ENCODE measurements around the gene RAB1B. TPM values are rescaled to one million over a fixed set of nuclear protein-coding genes. Genes with fewer than 3 reads are reported as not detected.

The RAB1B gene
- total RNA-seq, 1 donor: 75.3 TPM

GRCh38 chr11:66232769-66233168, 35.7 kb upstream of the RAB1B start:
- Histone ChIP-seq H3K9me3 (ENCODE audit: low read depth, low read length) (no peaks in the 10 kb centered on the region), H3K36me3 (ENCODE audit: insufficient read depth, low read length) (peaks cover 63% of the 10 kb centered on the region), H3K4me3 (ENCODE audit: insufficient read depth, low read length) (no peak overlapping the region), H4K20me1 (ENCODE audit: insufficient read depth, low read length) (no peaks in the 10 kb centered on the region), H2AFZ (ENCODE audit: low read length) (no peak overlapping the region), H3K27ac (ENCODE audit: low read depth, low read length) (no peak overlapping the region), H3K4me1 (ENCODE audit: insufficient read depth, low read length) (no peaks in the 10 kb centered on the region), H3K79me2 (ENCODE audit: insufficient read depth, low read length) (no peaks in the 10 kb centered on the region), H3K4me2 (ENCODE audit: insufficient read depth, low read length) (no peak overlapping the region), H3K27me3 (ENCODE audit: insufficient read depth, low read length) (no peaks in the 10 kb centered on the region)
- DNase-seq (ENCODE audit: insufficient read length, low spot score, missing footprints): peak; percentile 26
- TF ChIP-seq CTCF (IDR thresholded peaks at IDR 0.05; ENCODE audit: extremely low read depth, low read depth, low read length): no peak

DNA sequence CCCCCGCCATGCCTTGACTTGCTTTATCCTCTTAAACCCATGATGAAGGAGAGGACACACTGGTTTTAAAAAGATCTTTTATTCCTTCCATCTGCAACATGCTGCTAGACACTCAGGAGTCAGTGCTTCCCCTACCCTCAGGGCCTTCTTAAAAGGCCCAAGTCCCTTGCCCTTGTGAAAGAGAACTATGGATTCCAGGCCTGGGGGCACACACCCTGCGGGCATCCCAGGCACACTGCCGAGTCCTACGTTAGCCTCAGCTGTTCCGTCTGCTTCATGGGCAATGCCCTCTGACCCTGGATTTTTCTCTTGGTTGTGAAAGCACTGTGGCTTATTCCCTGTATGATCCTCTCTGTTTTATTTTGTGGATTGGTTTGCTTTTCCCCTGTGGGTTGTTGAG, 35.1 kb upstream of the RAB1B start:
- TF ChIP-seq CTCF (IDR thresholded peaks at IDR 0.05; ENCODE audit: extremely low read depth, low read depth, low read length): no peak
- peaks cover 59% of the 10 kb centered on the region for H3K36me3 ChIP-seq (ENCODE audit: insufficient read depth, low read length)

DNA sequence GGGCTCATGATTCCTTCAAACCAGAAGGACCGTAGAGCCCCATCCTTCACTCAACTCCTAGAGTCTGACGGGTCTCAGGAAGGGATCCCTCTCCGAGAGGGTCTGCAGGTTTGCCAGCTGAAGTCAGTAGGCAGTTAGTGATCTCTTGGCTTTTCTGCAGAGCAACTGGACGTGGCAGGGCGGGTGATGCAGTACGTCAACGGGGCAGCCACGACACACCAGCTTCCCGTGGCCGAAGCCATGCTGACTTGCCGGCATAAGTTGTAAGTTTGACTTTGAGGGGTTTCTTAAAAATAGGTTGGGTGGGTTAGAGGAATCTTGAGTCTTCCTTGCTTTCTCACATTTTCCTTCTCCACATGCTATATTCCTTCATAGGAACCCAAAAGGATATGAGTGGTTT, 33.3 kb upstream of the RAB1B start:
- Histone ChIP-seq H3K4me2 (ENCODE audit: insufficient read depth, low read length) (no peak overlapping the region), H3K79me2 (ENCODE audit: insufficient read depth, low read length) (no peaks in the 10 kb centered on the region), H3K27ac (ENCODE audit: low read depth, low read length) (no peak overlapping the region), H2AFZ (ENCODE audit: low read length) (no peak overlapping the region), H3K4me1 (ENCODE audit: insufficient read depth, low read length) (no peaks in the 10 kb centered on the region), H3K9me3 (ENCODE audit: low read depth, low read length) (no peaks in the 10 kb centered on the region), H4K20me1 (ENCODE audit: insufficient read depth, low read length) (no peaks in the 10 kb centered on the region), H3K27me3 (ENCODE audit: insufficient read depth, low read length) (no peaks in the 10 kb centered on the region), H3K4me3 (ENCODE audit: insufficient read depth, low read length) (no peak overlapping the region), H3K36me3 (ENCODE audit: insufficient read depth, low read length) (peaks cover 66% of the 10 kb centered on the region)
- peak; percentile 58 for DNase-seq (ENCODE audit: insufficient read length, low spot score, missing footprints)
- no peak for TF ChIP-seq CTCF (IDR thresholded peaks at IDR 0.05; ENCODE audit: extremely low read depth, low read depth, low read length)

More for the DNA sequence above, 35.1 kb upstream of the RAB1B start:
- H3K27ac ChIP-seq (ENCODE audit: low read depth, low read length): no peak overlapping the region
- H3K9me3 ChIP-seq (ENCODE audit: low read depth, low read length): no peaks in the 10 kb centered on the region
- no peak overlapping the region for H3K4me2 ChIP-seq (ENCODE audit: insufficient read depth, low read length)
- H3K4me3 ChIP-seq (ENCODE audit: insufficient read depth, low read length): no peak overlapping the region
- peak; percentile 49 for DNase-seq (ENCODE audit: insufficient read length, low spot score, missing footprints)
- H4K20me1 ChIP-seq (ENCODE audit: insufficient read depth, low read length): no peaks in the 10 kb centered on the region
- H3K27me3 ChIP-seq (ENCODE audit: insufficient read depth, low read length): no peaks in the 10 kb centered on the region
- no peak overlapping the region for H2AFZ ChIP-seq (ENCODE audit: low read length)
- H3K79me2 ChIP-seq (ENCODE audit: insufficient read depth, low read length): no peaks in the 10 kb centered on the region
- H3K4me1 ChIP-seq (ENCODE audit: insufficient read depth, low read length): no peaks in the 10 kb centered on the region

DNA sequence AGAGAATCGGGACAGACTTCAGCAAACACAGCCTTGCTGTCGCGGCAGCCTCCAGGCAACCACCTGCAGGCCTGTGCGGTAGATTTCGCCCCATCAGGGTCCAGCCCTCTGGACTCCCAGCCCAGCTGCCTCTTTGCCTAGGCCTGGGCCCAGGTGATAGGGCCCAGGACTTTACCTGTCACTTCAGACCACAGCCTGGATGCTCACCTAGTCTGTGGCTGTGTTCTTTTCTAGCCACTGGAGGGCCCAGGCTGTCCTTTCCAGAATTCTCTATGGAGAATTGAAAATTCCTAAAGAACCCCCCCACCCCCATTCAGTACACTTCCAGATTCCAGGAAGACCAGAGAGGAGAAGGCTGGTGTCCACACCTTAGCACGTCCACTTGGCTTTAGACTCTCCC, 30.6 kb upstream of the RAB1B start:
- no peak overlapping the region for H2AFZ ChIP-seq (ENCODE audit: low read length)
- no peaks in the 10 kb centered on the region for H4K20me1 ChIP-seq (ENCODE audit: insufficient read depth, low read length)
- no peaks in the 10 kb centered on the region for H3K9me3 ChIP-seq (ENCODE audit: low read depth, low read length)
- H3K36me3 ChIP-seq (ENCODE audit: insufficient read depth, low read length): peaks cover 63% of the 10 kb centered on the region
- DNase-seq (ENCODE audit: insufficient read length, low spot score, missing footprints): peak; percentile 45
- H3K27ac ChIP-seq (ENCODE audit: low read depth, low read length): no peak overlapping the region
- no peak for TF ChIP-seq CTCF (IDR thresholded peaks at IDR 0.05; ENCODE audit: extremely low read depth, low read depth, low read length)
- H3K4me1 ChIP-seq (ENCODE audit: insufficient read depth, low read length): no peaks in the 10 kb centered on the region
- no peaks in the 10 kb centered on the region for H3K79me2 ChIP-seq (ENCODE audit: insufficient read depth, low read length)
- no peak overlapping the region for H3K4me3 ChIP-seq (ENCODE audit: insufficient read depth, low read length)
- H3K4me2 ChIP-seq (ENCODE audit: insufficient read depth, low read length): no peak overlapping the region
- H3K27me3 ChIP-seq (ENCODE audit: insufficient read depth, low read length): no peaks in the 10 kb centered on the region
